Trophoblast cell (in vitro differentiated cells and primary cell): Measurements from ENCODE around the gene ETHE1.

Experiments
- DNase-seq, 2 donors: peaks; one replicate each; pipeline ENCODE4 v3.0.0-alpha.2; 2016
- H2AFZ ChIP-seq: 2 replicates; pipeline ENCODE4 v1.6.1; 2013; ENCODE audit warnings: low read length, moderate library complexity, mild to moderate bottlenecking; ENCODE audit not compliant: insufficient read depth, poor library complexity
- H2AK5ac ChIP-seq: 2 replicates; pipeline ENCODE4 v1.6.1; 2013; ENCODE audit warnings: mild to moderate bottlenecking, low read length
- H2BK120ac ChIP-seq: 2 replicates; pipeline ENCODE4 v1.6.1; 2013; ENCODE audit warnings: low read length, mild to moderate bottlenecking, moderate library complexity; ENCODE audit not compliant: insufficient read depth, poor library complexity
- H2BK12ac ChIP-seq: 2 replicates; pipeline ENCODE4 v1.6.1; 2013; ENCODE audit warnings: mild to moderate bottlenecking, low read length, moderate library complexity
- H2BK5ac ChIP-seq: 2 replicates; pipeline ENCODE4 v1.6.1; 2013; ENCODE audit warnings: low read length, low read depth, moderate library complexity, mild to moderate bottlenecking; ENCODE audit not compliant: poor library complexity
- H3K14ac ChIP-seq: 2 replicates; pipeline ENCODE4 v1.6.1; 2013; ENCODE audit warnings: mild to moderate bottlenecking, low read length
- H3K18ac ChIP-seq: 2 replicates; pipeline ENCODE4 v1.6.1; 2013; ENCODE audit warnings: mild to moderate bottlenecking, low read length
- H3K23ac ChIP-seq: 2 replicates; pipeline ENCODE4 v1.6.1; 2013; ENCODE audit warnings: low read length
- H3K27ac ChIP-seq: 2 replicates; pipeline ENCODE4 v1.5.1; 2013; ENCODE audit warnings: low read depth, mild to moderate bottlenecking, inconsistent platforms, low read length, moderate library complexity
- H3K27me3 ChIP-seq: 2 replicates; pipeline ENCODE4 v1.6.1; 2013; ENCODE audit warnings: inconsistent platforms, mild to moderate bottlenecking, low read length, moderate library complexity; ENCODE audit not compliant: insufficient read depth
- H3K36me3 ChIP-seq, 2 experiments: 1 replicate in 1 of 2; 2 replicates in 1 of 2; pipeline ENCODE4 v1.6.1; 2013; ENCODE audit warnings: low read length in 2 of 2, mild to moderate bottlenecking in 2 of 2, moderate library complexity in 1 of 2; ENCODE audit not compliant: insufficient read depth in 2 of 2, control insufficient read depth in 1 of 2
- H3K4ac ChIP-seq: 2 replicates; pipeline ENCODE4 v1.6.1; 2013; ENCODE audit warnings: low read depth, mild to moderate bottlenecking, low read length, moderate library complexity
- H3K4me1 ChIP-seq, 2 experiments: 1 replicate in 1 of 2; 2 replicates in 1 of 2; pipeline ENCODE4 v1.6.1; 2013; ENCODE audit warnings: low read length in 2 of 2, mild to moderate bottlenecking in 2 of 2, moderate library complexity in 1 of 2; ENCODE audit not compliant: insufficient read depth in 2 of 2, control insufficient read depth in 1 of 2
- H3K4me2 ChIP-seq: 2 replicates; pipeline ENCODE4 v1.6.1; 2013; ENCODE audit warnings: inconsistent platforms, mild to moderate bottlenecking, low read length, moderate library complexity
- H3K4me3 ChIP-seq: 2 replicates; pipeline ENCODE4 v1.5.1; 2013; ENCODE audit warnings: mild to moderate bottlenecking, low read depth, low read length, inconsistent platforms
- H3K79me1 ChIP-seq: one replicate; pipeline ENCODE4 v1.6.1; 2013; ENCODE audit warnings: low read length
- H3K79me2 ChIP-seq: 2 replicates; pipeline ENCODE4 v1.6.1; 2013; ENCODE audit warnings: low read length, mild to moderate bottlenecking; ENCODE audit not compliant: control insufficient read depth, insufficient read depth, poor library complexity
- H3K9ac ChIP-seq: 2 replicates; pipeline ENCODE4 v1.6.1; 2013; ENCODE audit warnings: mild to moderate bottlenecking, low read length
- H3K9me3 ChIP-seq: 2 replicates; pipeline ENCODE4 v1.6.1; 2013; ENCODE audit warnings: low read depth, mild to moderate bottlenecking, control low read depth, inconsistent platforms, low read length; ENCODE audit not compliant: insufficient read depth
- H4K12ac ChIP-seq: 2 replicates; pipeline ENCODE4 v1.6.1; 2013; ENCODE audit warnings: low read depth, mild to moderate bottlenecking, low read length, moderate library complexity
- H4K8ac ChIP-seq: 2 replicates; pipeline ENCODE4 v1.6.1; 2013; ENCODE audit warnings: low read depth, mild to moderate bottlenecking, low read length, moderate library complexity
- H4K91ac ChIP-seq: one replicate; pipeline ENCODE4 v1.6.1; 2013; ENCODE audit warnings: low read depth, mild to moderate bottlenecking, low read length, moderate library complexity
- whole genome bisulfite sequencing: extraction: QIAGEN DNeasy Blood & Tissue Kit; methylation state at CpG from one replicate; pipeline ENCODE4 v1.1.7; 2013; ENCODE audit warnings: missing lambda C conversion rate; ENCODE audit not compliant: insufficient read length, insufficient coverage; ENCODE audit errors: extremely low coverage; 5-methylcytosine and 5-hydroxymethylcytosine counted together

ETHE1 gene

GRCh38 chr19:43495082-43495481 is 31.9 kb downstream of the ETHE1 start:
- Histone ChIP-seq H3K36me3 (peaks cover 26 to 28% of the 10 kb centered on the region in 2 experiments), H4K91ac (no peak overlapping the region), H3K79me1 (no peaks in the 10 kb centered on the region), H2AK5ac (no peak overlapping the region), H2BK5ac (no peak overlapping the region), H2BK12ac (no peak overlapping the region), H4K12ac (no peak overlapping the region), H3K27ac (no peak overlapping the region), H3K4me1 (peaks cover 4 to 5% of the 10 kb centered on the region in 2 experiments), H3K14ac (no peak overlapping the region), H3K18ac (no peak overlapping the region), H2AFZ (no peak overlapping the region), H3K9me3 (peaks cover 3% of the 10 kb centered on the region), H4K8ac (no peak overlapping the region), H2BK120ac (no peak overlapping the region), H3K27me3 (no peaks in the 10 kb centered on the region), H3K79me2 (no peaks in the 10 kb centered on the region), H3K9ac (no peak overlapping the region), H3K23ac (no peak overlapping the region), H3K4ac (no peak overlapping the region), H3K4me3 (no peak overlapping the region), H3K4me2 (no peak overlapping the region)
- no CpG with 5 or more reads among the region's 8 CpGs for WGBS
- DNase-seq = peak; percentile 59 to 66

GRCh38 chr19:43490759-43491158 is 36.2 kb downstream of the ETHE1 start:
- H3K9me3 ChIP-seq = peaks cover 3% of the 10 kb centered on the region
- no peak overlapping the region for H3K4me2 ChIP-seq
- no CpG with 5 or more reads among the region's 5 CpGs for WGBS

GRCh38 chr19:43489979-43490599 is 36.9 kb downstream of the ETHE1 start:
- no peak overlapping the region for H3K4me2 ChIP-seq
- H2BK120ac ChIP-seq = no peak overlapping the region
- H2BK12ac ChIP-seq = no peak overlapping the region
- H3K9ac ChIP-seq = no peak overlapping the region
- H3K4me3 ChIP-seq = no peak overlapping the region
- peaks cover 4 to 8% of the 10 kb centered on the region in 2 experiments for H3K36me3 ChIP-seq
- no peak overlapping the region for H3K23ac ChIP-seq
- no peak overlapping the region for H3K18ac ChIP-seq
- no peaks in the 10 kb centered on the region for H3K79me2 ChIP-seq
- H3K4me1 ChIP-seq = no peaks in the 10 kb centered on the region
- no peak overlapping the region for H3K4ac ChIP-seq
- H2AFZ ChIP-seq = no peak overlapping the region
- H2AK5ac ChIP-seq = no peak overlapping the region
- H4K12ac ChIP-seq = no peak overlapping the region
- no peak overlapping the region for H4K8ac ChIP-seq
- no peak overlapping the region for H4K91ac ChIP-seq
- no peaks in the 10 kb centered on the region for H3K79me1 ChIP-seq
- DNase-seq = no peak
- no peak overlapping the region for H2BK5ac ChIP-seq
- H3K27me3 ChIP-seq = no peaks in the 10 kb centered on the region
- no peak overlapping the region for H3K27ac ChIP-seq
- no CpG with 5 or more reads among the region's 7 CpGs for WGBS
- no peak overlapping the region for H3K14ac ChIP-seq
- peaks cover 3% of the 10 kb centered on the region for H3K9me3 ChIP-seq

More at GRCh38 chr19:43490759-43491158, 36.2 kb downstream of the ETHE1 start:
- Histone ChIP-seq H2AFZ (no peak overlapping the region), H2BK5ac (no peak overlapping the region), H3K18ac (no peak overlapping the region), H3K4me3 (no peak overlapping the region), H3K79me1 (no peaks in the 10 kb centered on the region), H3K36me3 (peaks cover 9 to 14% of the 10 kb centered on the region in 2 experiments), H3K79me2 (no peaks in the 10 kb centered on the region), H3K27me3 (no peaks in the 10 kb centered on the region), H4K12ac (no peak overlapping the region), H4K8ac (no peak overlapping the region), H3K14ac (no peak overlapping the region), H3K27ac (no peak overlapping the region), H2BK120ac (no peak overlapping the region), H3K23ac (no peak overlapping the region), H3K4ac (no peak overlapping the region), H2AK5ac (no peak overlapping the region), H4K91ac (no peak overlapping the region), H2BK12ac (no peak overlapping the region), H3K4me1 (peaks cover 4 to 5% of the 10 kb centered on the region in 2 experiments), H3K9ac (no peak overlapping the region)
- no peak for DNase-seq

GRCh38 chr19:43489310-43489709 is 37.7 kb downstream of the ETHE1 start:
- DNase-seq = no peak
- H3K27ac ChIP-seq = no peak overlapping the region
- H4K8ac ChIP-seq = no peak overlapping the region
- H3K4me1 ChIP-seq = no peaks in the 10 kb centered on the region
- H3K18ac ChIP-seq = no peak overlapping the region
- H3K23ac ChIP-seq = no peak overlapping the region
- no peaks in the 10 kb centered on the region for H3K79me2 ChIP-seq
- no peaks in the 10 kb centered on the region for H3K9me3 ChIP-seq
- H4K12ac ChIP-seq = no peak overlapping the region
- no peak overlapping the region for H2AK5ac ChIP-seq
- H3K9ac ChIP-seq = no peak overlapping the region
- no peak overlapping the region for H3K4me2 ChIP-seq
- no peak overlapping the region for H2AFZ ChIP-seq
- H3K79me1 ChIP-seq = no peaks in the 10 kb centered on the region
- no peak overlapping the region for H2BK120ac ChIP-seq
- H3K4me3 ChIP-seq = no peak overlapping the region
- H2BK5ac ChIP-seq = no peak overlapping the region
- H2BK12ac ChIP-seq = no peak overlapping the region
- peaks cover under 1 to 3% of the 10 kb centered on the region in 2 experiments for H3K36me3 ChIP-seq
- no peak overlapping the region for H3K4ac ChIP-seq
- no peak overlapping the region for H4K91ac ChIP-seq
- H3K27me3 ChIP-seq = no peaks in the 10 kb centered on the region
- WGBS = no CpG with 5 or more reads among the region's 5 CpGs
- H3K14ac ChIP-seq = no peak overlapping the region
